Measurements from ENCODE around the gene NFKBIA.
"Not testable (repeated sequence)": the region's sequence is repeated elsewhere in the genome, so short reads cannot be mapped to it uniquely, and the experiment has no call there.

Gene NFKBIA

GRCh38 chr14:35378425-35379233, 25.9 kb downstream of the NFKBIA start:
- H3K4me3 ChIP-seq (ENCODE audit: low read depth, low read length) = no peak overlapping the region
- no peak for DNase-seq (ENCODE audit: low read depth)
- TF ChIP-seq CTCF (conservative IDR thresholded peaks at IDR 0.05; ENCODE audit: low read depth, low read length) = no peak

GRCh38 chr14:35375558-35376025, 29.0 kb downstream of the NFKBIA start:
- no peak for TF ChIP-seq CTCF (conservative IDR thresholded peaks at IDR 0.05; ENCODE audit: low read depth, low read length)
- H3K4me3 ChIP-seq (ENCODE audit: low read depth, low read length) = no peak overlapping the region
- peak; percentile 57 for DNase-seq (ENCODE audit: low read depth)

- TF ChIP-seq CTCF (conservative IDR thresholded peaks at IDR 0.05; ENCODE audit: low read depth, low read length) = no peak
- peak; percentile 99 for DNase-seq (ENCODE audit: low read depth)
- H3K4me3 ChIP-seq (ENCODE audit: low read depth, low read length) = no peak overlapping the region
Measured at GRCh38 chr14:35374263-35374712, 30.3 kb downstream of the NFKBIA start.

- not testable (repeated sequence) for H3K4me3 ChIP-seq (ENCODE audit: low read depth, low read length); DNase-seq (ENCODE audit: low read depth)
Measured at GRCh38 chr14:35373208-35373607, 31.3 kb downstream of the NFKBIA start.

- DNase-seq (ENCODE audit: low read depth) = no peak
- no peak for TF ChIP-seq CTCF (conservative IDR thresholded peaks at IDR 0.05; ENCODE audit: low read depth, low read length)
- no peak overlapping the region for H3K4me3 ChIP-seq (ENCODE audit: low read depth, low read length)
Measured at GRCh38 chr14:35370969-35371368, 33.6 kb downstream of the NFKBIA start.

GRCh38 chr14:35369701-35370191, 34.8 kb downstream of the NFKBIA start:
- no peak overlapping the region for H3K4me3 ChIP-seq (ENCODE audit: low read depth, low read length)
- no peak for TF ChIP-seq CTCF (conservative IDR thresholded peaks at IDR 0.05; ENCODE audit: low read depth, low read length)
- peak; percentile 84 for DNase-seq (ENCODE audit: low read depth)

GRCh38 chr14:35368583-35369392, 35.8 kb downstream of the NFKBIA start:
- peak overlapping the region; percentile 24 for H3K4me3 ChIP-seq (ENCODE audit: low read depth, low read length)
- DNase-seq (ENCODE audit: low read depth) = no peak
- no peak for TF ChIP-seq CTCF (conservative IDR thresholded peaks at IDR 0.05; ENCODE audit: low read depth, low read length)
